ENCODE data around the gene CLNK.

GRCh38 chr4:10554694-10555093, 129.9 kb downstream of the CLNK start:
- TF ChIP-seq FOXA1 (IDR thresholded peaks at IDR 0.05): no peak
- TF ChIP-seq CTCF (IDR thresholded peaks at IDR 0.05; ENCODE audit: low read depth, low read length, missing input control): peak; percentile 83
